WTC11 (cell line): Measurements from ENCODE around the gene ADI1. TPM values are rescaled to one million over a fixed set of nuclear protein-coding genes. Genes with fewer than 3 reads are reported as not detected.

Source experiments
- CREB1 ChIP-seq: sonication (generic); formaldehyde crosslinking; IDR thresholded peaks from 2 replicates; pipeline ENCODE4 v1.8.0; 2023; ENCODE audit warnings: mild to moderate bottlenecking, missing genetic modification reagents
- CREM ChIP-seq: sonication (generic); formaldehyde crosslinking; IDR thresholded peaks from 2 replicates; pipeline ENCODE4 v1.8.1; 2022; ENCODE audit warnings: mild to moderate bottlenecking, missing genetic modification reagents, moderate library complexity
- FOXK1 ChIP-seq: sonication (generic); formaldehyde crosslinking; IDR thresholded peaks from 2 replicates; pipeline ENCODE4 v1.8.0; 2022; ENCODE audit warnings: mild to moderate bottlenecking, moderate library complexity, missing genetic modification reagents
- GRHL2 ChIP-seq: fragments of 250-450 bp; sonication (Bioruptor Pico); IDR thresholded peaks from 2 replicates; pipeline ENCODE4 v1.8.0; 2022; ENCODE audit warnings: mild to moderate bottlenecking, moderate library complexity; ENCODE audit not compliant: insufficient replicate concordance, severe bottlenecking
- JAZF1 ChIP-seq: fragments of 250-450 bp; sonication (Bioruptor Pico); IDR thresholded peaks from 2 replicates; pipeline ENCODE4 v1.9.0; 2021; ENCODE audit warnings: moderate library complexity, mild to moderate bottlenecking, inconsistent platforms
- JUN ChIP-seq: sonication (generic); formaldehyde crosslinking; IDR thresholded peaks from 2 replicates; pipeline ENCODE4 v1.8.0; 2023; ENCODE audit warnings: mild to moderate bottlenecking, missing genetic modification reagents
- KAT7 ChIP-seq: sonication (generic); formaldehyde crosslinking; IDR thresholded peaks from 2 replicates; pipeline ENCODE4 v1.8.1; 2023; ENCODE audit warnings: missing genetic modification reagents, mild to moderate bottlenecking, borderline replicate concordance
- NFYB ChIP-seq: sonication (generic); formaldehyde crosslinking; conservative IDR thresholded peaks from 2 replicates; pipeline ENCODE4 v1.8.0; 2022; ENCODE audit warnings: low read depth, missing genetic modification reagents
- NR1H2 ChIP-seq: sonication (generic); formaldehyde crosslinking; IDR thresholded peaks from 2 replicates; pipeline ENCODE4 v1.9.0; 2021; ENCODE audit warnings: mild to moderate bottlenecking, moderate library complexity, missing genetic modification reagents
- NR3C1 ChIP-seq: sonication (generic); formaldehyde crosslinking; conservative IDR thresholded peaks from 2 replicates; pipeline ENCODE4 v1.8.1; 2023; ENCODE audit warnings: low read depth, mild to moderate bottlenecking, missing genetic modification reagents
- PRDM15 ChIP-seq: sonication (generic); formaldehyde crosslinking; IDR thresholded peaks from 2 replicates; pipeline ENCODE4 v1.8.0; 2022; ENCODE audit warnings: missing genetic modification reagents
- RORB ChIP-seq: fragments of 250-450 bp; sonication (Bioruptor Pico); IDR thresholded peaks from 2 replicates; pipeline ENCODE4 v1.9.0; 2021; ENCODE audit warnings: mild to moderate bottlenecking
- SMAD3 ChIP-seq: sonication (generic); formaldehyde crosslinking; IDR thresholded peaks from 2 replicates; pipeline ENCODE4 v1.8.0; 2022; ENCODE audit warnings: missing genetic modification reagents, mild to moderate bottlenecking, borderline replicate concordance
- SP1 ChIP-seq: sonication (generic); formaldehyde crosslinking; conservative IDR thresholded peaks from 2 replicates; pipeline ENCODE4 v1.8.1; 2022; ENCODE audit warnings: missing genetic modification reagents
- TP53 ChIP-seq: sonication (generic); formaldehyde crosslinking; IDR thresholded peaks from 2 replicates; pipeline ENCODE4 v1.8.1; 2023; ENCODE audit warnings: mild to moderate bottlenecking, missing genetic modification reagents
- USF2 ChIP-seq: sonication (generic); formaldehyde crosslinking; IDR thresholded peaks from 2 replicates; pipeline ENCODE4 v1.8.1; 2023; ENCODE audit warnings: mild to moderate bottlenecking, missing genetic modification reagents, moderate library complexity
- ZBTB21 ChIP-seq: sonication (generic); formaldehyde crosslinking; IDR thresholded peaks from 2 replicates; pipeline ENCODE4 v1.8.1; 2023; ENCODE audit warnings: mild to moderate bottlenecking, missing genetic modification reagents, borderline replicate concordance
- ZBTB43 ChIP-seq: sonication (generic); formaldehyde crosslinking; IDR thresholded peaks from 2 replicates; pipeline ENCODE4 v1.8.1; 2023; ENCODE audit warnings: mild to moderate bottlenecking, missing genetic modification reagents
- ZMAT4 ChIP-seq: fragments of 250-450 bp; sonication (Bioruptor Pico); IDR thresholded peaks from 2 replicates; pipeline ENCODE4 v1.9.0; 2021; ENCODE audit warnings: mild to moderate bottlenecking
- ZNF219 ChIP-seq: sonication (generic); formaldehyde crosslinking; IDR thresholded peaks from 2 replicates; pipeline ENCODE4 v1.8.0; 2023; ENCODE audit warnings: missing genetic modification reagents, mild to moderate bottlenecking, borderline replicate concordance
- ZNF263 ChIP-seq: sonication (generic); formaldehyde crosslinking; IDR thresholded peaks from 2 replicates; pipeline ENCODE4 v1.8.1; 2022; ENCODE audit warnings: low read depth, mild to moderate bottlenecking, moderate library complexity, missing genetic modification reagents
- ZNF317 ChIP-seq: sonication (generic); formaldehyde crosslinking; IDR thresholded peaks from 2 replicates; pipeline ENCODE4 v1.8.1; 2023; ENCODE audit warnings: low read depth, mild to moderate bottlenecking, moderate library complexity, missing genetic modification reagents, borderline replicate concordance
- ZNF396 ChIP-seq: fragments of 250-450 bp; sonication (Bioruptor Pico); IDR thresholded peaks from 2 replicates; pipeline ENCODE4 v1.8.0; 2021; ENCODE audit warnings: mild to moderate bottlenecking, moderate library complexity, borderline replicate concordance
- ZNF425 ChIP-seq: fragments of 250-450 bp; sonication (Bioruptor Pico); conservative IDR thresholded peaks from 2 replicates; pipeline ENCODE4 v1.9.0; 2021; ENCODE audit warnings: mild to moderate bottlenecking
- ZNF532 ChIP-seq: fragments of 250-450 bp; sonication (Bioruptor Pico); IDR thresholded peaks from 2 replicates; pipeline ENCODE4 v1.9.0; 2021; ENCODE audit warnings: mild to moderate bottlenecking, borderline replicate concordance
- total RNA-seq: library from RNA; stranded (reverse); gene quantifications from 3 replicates; pipeline ENCODE4 v1.2.3, GENCODE V29; 2021

Gene ADI1
- total RNA-seq, 1 experiment from 2014 or later: 21.4 TPM

GRCh38 chr2:3519255-3520205 lies at the start of gene ADI1 (continued):
- TF ChIP-seq ZNF532 (CRISPR knock-in tag): no peak
- TF ChIP-seq NR1H2 (CRISPR knock-in tag): 0 out of 2 replicates have a peak, but pooled peaks have one; percentile 55
- no peak for TF ChIP-seq SMAD3 (CRISPR knock-in tag)
- peak; percentile 73; the same call in 1 of the 2 replicates for TF ChIP-seq JUN (CRISPR knock-in tag)
- TF ChIP-seq ZMAT4: 0 out of 2 replicates have a peak, but pooled peaks have one; percentile 49
- TF ChIP-seq KAT7 (CRISPR knock-in tag): 0 out of 2 replicates have a peak, but pooled peaks have one; percentile 53
- peak; percentile 38; the same call in 1 of the 2 replicates for TF ChIP-seq ZNF317 (CRISPR knock-in tag)
- no peak for TF ChIP-seq PRDM15 (CRISPR knock-in tag)
- no peak; the same call in 1 of the 2 replicates for TF ChIP-seq ZNF219 (CRISPR knock-in tag)
- no peak for TF ChIP-seq ZBTB21
- TF ChIP-seq ZBTB43 (CRISPR knock-in tag): peak; percentile 40
- no peak; the same call in none of the 2 replicates for TF ChIP-seq FOXK1 (CRISPR knock-in tag)
- no peak for TF ChIP-seq ZNF425 (CRISPR knock-in tag)
- peak; percentile 86; the same call in 1 of the 2 replicates for TF ChIP-seq TP53
- peak; percentile 79; the same call in 1 of the 2 replicates for TF ChIP-seq CREB1
- TF ChIP-seq NFYB (CRISPR knock-in tag): peak; percentile 46
- TF ChIP-seq NR3C1 (CRISPR knock-in tag): no peak
- TF ChIP-seq USF2 (CRISPR knock-in tag): no peak
- no peak for TF ChIP-seq ZNF396
- no peak for TF ChIP-seq GRHL2 (CRISPR knock-in tag)
- TF ChIP-seq SP1 (CRISPR knock-in tag): peak; percentile 74
- peak; percentile 76 for TF ChIP-seq CREM
- TF ChIP-seq JAZF1 (CRISPR knock-in tag): no peak
- peak; percentile 52; the same call in 1 of the 2 replicates for TF ChIP-seq ZNF263 (CRISPR knock-in tag)
- no peak for TF ChIP-seq RORB
